Measurements from ENCODE around the gene PRSS1.

The PRSS1 gene

DNA sequence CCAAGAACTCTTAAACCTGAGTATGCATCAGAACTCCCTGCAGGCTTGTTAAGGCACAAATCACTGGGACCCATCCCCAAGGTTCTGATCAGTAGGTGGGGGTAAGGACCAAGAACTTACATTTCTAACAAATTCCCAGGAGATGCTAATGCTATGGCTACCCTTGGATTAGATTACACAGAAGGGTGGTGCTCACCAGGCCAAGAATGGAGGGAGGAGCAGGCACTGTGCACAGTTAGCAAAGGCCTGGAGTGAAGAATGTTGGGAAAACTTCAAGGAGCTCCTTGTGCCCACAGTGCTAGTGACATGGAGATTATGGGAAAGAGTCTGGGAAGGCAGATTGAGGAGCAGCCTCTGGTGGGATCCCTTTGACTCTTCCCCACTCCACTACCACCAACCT is 23.4 kb downstream of the PRSS1 start:
- in situ Hi-C loops (cut with MboI; ENCODE audit: low sequenced_read_pairs), result no loop called here

DNA sequence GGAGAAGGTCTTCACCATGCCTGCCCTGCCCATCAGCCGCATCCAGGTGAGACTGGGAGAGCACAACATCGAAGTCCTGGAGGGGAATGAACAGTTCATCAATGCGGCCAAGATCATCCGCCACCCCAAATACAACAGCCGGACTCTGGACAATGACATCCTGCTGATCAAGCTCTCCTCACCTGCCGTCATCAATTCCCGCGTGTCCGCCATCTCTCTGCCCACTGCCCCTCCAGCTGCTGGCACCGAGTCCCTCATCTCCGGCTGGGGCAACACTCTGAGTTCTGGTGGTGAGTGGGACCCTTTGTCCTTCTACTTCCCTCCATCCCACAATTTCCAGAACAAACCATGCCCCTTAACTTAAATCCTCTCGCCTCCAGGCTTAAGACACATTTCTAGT is 24.0 kb downstream of the PRSS1 start:
- in situ Hi-C loops (cut with MboI; ENCODE audit: low sequenced_read_pairs), result no loop called here

DNA sequence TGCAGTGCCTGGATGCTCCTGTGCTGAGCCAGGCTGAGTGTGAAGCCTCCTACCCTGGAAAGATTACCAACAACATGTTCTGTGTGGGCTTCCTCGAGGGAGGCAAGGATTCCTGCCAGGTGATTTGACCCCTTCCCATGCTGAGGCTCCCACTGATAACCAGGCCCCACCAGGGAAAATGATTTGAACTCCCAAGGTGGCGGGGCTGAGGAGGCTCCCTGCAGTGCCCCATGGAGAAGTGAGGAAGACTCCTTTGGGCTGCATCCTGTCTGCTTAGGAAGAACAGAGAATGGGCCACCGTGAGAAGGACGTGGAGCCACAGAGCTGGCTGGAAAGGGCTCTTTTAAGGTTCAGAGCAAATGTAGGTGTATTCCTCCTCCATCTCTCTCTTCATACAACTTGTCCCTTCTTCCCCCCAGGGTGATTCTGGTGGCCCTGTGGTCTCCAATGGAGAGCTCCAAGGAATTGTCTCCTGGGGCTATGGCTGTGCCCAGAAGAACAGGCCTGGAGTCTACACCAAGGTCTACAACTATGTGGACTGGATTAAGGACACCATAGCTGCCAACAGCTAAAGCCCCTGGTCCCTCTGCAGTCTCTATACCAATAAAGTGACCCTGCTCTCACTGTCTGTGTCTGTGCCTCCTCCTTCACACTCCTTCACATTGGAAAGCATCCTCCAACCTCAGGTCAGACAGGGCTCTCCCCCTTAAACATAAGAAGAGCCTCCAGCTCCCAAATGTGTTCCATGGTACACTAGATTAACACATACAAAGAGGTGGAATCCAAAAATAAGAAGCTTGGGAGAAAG is 24.9 kb downstream of the PRSS1 start:
- in situ Hi-C loops (cut with MboI; ENCODE audit: low sequenced_read_pairs), result no loop called here

DNA sequence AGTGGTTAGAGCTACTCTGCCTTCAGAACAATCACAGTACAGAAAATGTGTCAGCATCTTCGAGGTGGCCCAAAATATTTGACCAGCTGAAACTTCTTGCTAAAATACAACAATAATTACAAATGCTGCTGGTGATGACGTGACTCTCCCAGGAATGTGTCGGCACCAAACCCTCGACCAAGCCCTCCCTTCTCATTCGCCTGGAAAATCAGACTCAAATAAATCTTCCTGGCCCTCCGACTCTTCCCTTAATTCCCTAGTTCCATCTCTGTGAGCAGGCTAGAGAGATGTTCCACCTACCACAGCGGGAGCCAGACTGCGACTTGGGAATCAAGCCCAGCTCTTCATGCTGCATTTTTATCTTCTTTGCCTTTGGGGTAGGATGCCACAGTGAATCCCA is 25.6 kb downstream of the PRSS1 start:
- in situ Hi-C loops (cut with MboI; ENCODE audit: low sequenced_read_pairs), result loop anchor here (25.0 kb wide), 2 partner anchors 138 to 238 kb away; no protein-coding TSS in a partner anchor

DNA sequence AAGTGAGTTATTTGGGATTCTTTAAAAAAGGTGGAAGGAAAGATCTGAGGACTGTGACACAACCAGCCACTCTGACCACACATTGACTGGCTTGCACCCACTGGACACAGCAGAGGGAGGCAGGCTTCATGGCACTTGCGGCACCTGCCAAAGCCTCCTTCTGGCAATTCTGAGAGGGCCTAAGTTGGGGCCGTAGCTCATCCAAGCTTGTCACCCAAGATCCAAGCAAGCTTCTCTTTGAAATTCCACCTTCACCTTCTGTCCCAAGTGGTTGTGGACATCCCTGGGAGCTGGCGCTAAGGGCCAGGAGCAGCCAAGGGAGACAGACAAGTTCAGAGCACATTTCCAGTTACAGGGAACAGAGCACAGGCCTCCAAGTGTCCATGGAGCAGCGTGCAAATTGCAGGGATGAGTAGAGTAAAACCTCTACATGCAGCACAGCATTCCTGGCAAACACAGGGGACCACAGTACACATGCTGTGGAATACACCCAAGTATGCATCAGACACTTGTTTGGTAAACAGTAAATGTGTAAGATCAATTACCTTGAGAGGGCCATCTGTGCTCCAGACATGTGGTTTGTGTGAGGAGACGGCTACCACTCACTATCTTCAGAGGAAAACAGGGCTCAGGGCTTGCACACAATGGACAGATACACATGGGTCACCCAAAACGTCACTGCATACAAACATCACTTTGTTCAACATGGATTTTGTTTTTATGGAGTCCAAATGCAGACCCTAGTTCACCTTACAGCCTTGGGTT is 26.3 kb downstream of the PRSS1 start:
- in situ Hi-C loops (cut with MboI; ENCODE audit: low sequenced_read_pairs), result loop anchor here (25.0 kb wide), 2 partner anchors 138 to 238 kb away; no protein-coding TSS in a partner anchor

DNA sequence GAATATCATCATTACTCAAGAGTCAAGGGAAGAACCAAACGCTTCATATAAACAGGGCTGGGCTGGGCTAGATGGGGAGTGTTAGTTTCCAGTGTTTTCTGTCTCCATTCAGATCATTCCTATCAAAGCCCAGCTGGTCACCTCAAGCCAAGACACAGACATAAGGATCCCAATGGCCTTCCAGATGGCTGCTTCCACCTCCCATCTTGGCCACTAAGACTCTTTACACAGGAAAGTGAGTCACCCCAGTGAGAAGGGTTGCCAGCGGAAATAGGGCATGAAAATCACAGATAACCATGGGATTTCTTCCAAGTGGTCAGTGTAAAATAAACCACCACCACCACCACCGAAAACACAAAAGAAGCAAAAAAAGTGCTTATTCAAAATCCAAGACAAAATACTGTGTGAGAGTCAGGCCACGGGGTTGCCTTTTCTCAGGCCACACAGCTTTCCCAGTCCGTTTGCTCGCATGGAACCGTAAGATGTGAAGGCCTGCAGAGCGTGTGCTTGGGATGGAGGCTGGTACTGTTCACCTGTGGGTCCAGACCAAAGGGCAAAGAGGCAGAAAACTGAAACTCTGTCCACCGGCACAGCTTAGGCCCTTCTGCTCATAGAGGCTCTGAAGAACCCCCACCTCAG is 27.1 kb downstream of the PRSS1 start:
- in situ Hi-C loops (cut with MboI; ENCODE audit: low sequenced_read_pairs), result loop anchor here (25.0 kb wide), 2 partner anchors 139 to 239 kb away; no protein-coding TSS in a partner anchor

DNA sequence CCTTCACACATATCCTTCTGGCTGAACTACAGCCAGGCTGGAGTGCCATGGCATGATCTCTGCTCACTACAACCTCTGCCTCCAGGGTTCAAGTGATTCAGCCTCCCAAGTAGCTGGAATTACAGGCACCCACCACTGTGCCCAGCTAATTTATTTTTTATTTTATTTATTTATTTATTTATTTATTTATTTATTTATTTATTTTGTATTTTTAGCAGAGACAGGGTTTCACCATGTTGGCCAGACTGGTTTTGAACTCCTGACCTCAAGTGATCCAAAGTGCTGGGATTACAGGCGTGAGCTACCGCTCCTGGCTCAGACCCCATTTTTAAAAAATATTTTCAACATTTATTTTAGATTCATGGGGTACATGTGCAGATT is 27.6 kb downstream of the PRSS1 start:
- in situ Hi-C loops (cut with MboI; ENCODE audit: low sequenced_read_pairs), result loop anchor here (25.0 kb wide), 2 partner anchors 140 to 240 kb away; no protein-coding TSS in a partner anchor

DNA sequence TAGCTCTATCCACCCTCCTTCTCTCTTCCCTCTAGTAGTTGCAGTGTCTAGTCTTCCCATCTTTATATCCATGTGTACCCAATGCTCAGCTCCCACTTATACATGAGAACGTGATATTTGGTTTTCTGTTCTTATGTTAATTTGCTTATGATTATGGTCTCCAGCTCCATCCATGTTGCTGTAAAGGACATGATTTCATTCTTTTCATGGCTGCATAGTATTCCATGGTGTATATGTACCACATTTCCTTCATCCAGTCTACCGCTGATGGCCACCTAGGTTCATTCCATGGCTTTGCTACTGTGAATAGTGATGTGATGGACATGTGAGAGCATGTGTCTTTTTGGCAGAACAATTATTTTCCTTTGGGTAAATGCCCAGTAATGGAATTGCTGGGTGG is 28.0 kb downstream of the PRSS1 start:
- in situ Hi-C loops (cut with MboI; ENCODE audit: low sequenced_read_pairs), result loop anchor here (25.0 kb wide), 2 partner anchors 140 to 240 kb away; no protein-coding TSS in a partner anchor

DNA sequence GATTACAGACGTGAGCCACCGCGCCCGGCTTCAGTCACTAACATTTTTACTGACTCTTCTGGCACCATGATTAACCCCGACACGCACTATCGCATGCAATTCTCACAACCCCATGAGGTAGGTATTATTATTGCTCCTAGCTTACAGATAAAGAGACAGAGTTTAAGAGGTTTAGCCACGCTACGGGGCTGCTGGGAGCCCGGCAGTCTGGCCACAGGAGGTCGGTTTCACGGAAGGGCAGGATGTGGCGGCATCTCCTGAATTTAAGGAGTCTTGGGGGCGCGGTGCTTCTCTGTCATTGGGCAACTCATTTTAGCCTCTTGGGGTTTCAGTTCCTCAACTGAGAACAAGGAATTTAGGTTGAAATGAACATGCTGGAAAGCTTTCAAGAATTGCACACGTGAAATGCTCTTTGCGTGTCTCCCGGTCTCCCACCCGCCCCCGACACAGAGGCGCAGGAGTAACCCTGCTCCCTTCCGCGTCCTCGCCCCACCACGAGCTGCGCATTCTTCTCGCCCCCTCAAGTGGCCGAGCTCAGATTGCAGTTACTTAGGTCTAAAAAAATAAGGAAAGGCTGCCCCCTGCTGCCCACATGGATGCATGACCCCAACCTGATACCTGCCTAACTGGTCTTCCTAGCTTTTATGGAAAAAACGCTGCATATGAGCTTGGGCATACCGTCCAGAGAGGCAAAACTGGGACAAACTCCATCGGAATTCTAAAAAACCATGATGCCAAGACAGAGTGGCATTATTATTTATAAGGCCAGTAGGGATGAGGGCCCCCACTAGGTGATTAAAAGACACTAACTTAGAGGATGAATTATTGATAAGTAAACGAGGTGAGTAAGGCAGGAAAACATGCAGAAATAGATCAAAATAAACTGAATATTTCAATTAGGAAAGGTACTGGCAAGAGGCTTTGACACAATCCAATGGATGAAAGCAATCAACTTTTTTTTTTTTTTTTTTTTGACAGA is 33.9 kb downstream of the PRSS1 start:
- in situ Hi-C loops (cut with MboI; ENCODE audit: low sequenced_read_pairs), result loop anchor here (25.0 kb wide), 2 partner anchors 146 to 246 kb away; no protein-coding TSS in a partner anchor

DNA sequence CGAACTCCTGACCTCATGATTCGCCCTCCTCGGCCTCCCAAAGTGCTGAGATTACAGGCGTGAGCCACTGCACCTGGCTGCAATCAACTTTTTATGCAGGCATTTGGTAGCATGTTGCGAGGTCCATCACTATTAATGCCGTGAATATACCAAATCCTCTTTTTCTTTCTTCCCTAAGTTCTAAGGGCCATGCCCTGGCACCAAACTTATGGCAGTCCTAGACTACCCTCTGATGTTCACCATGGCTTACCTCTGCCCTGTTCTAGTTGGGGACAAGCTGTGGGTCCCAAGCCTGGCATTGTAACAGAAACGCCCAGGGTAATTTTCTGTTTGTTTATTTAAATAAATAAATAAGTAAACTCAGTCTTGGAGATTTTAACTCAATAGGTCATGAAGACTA is 34.8 kb downstream of the PRSS1 start:
- in situ Hi-C loops (cut with MboI; ENCODE audit: low sequenced_read_pairs), result loop anchor here (25.0 kb wide), 2 partner anchors 147 to 247 kb away; no protein-coding TSS in a partner anchor

DNA sequence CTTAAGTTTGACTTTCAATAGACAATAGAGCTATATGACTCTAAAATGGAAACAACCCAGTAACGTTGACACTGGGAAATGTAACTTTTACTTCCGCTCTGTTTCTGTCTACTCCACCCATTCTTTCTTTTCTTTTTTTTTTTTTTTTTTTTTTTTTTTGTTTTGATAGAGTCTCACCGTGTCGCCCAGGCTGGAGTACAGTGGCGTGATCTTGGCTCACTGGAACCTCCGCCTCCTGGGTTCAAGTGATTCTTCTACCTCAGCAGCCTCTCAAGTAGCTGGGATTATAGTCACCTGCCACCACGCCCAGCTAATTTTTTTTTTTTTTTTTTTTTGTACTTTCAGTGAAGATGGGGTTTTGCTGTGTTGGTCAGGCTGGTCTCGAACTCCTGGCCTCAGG is 35.4 kb downstream of the PRSS1 start:
- in situ Hi-C loops (cut with MboI; ENCODE audit: low sequenced_read_pairs), result loop anchor here (25.0 kb wide), 2 partner anchors 147 to 247 kb away; no protein-coding TSS in a partner anchor

DNA sequence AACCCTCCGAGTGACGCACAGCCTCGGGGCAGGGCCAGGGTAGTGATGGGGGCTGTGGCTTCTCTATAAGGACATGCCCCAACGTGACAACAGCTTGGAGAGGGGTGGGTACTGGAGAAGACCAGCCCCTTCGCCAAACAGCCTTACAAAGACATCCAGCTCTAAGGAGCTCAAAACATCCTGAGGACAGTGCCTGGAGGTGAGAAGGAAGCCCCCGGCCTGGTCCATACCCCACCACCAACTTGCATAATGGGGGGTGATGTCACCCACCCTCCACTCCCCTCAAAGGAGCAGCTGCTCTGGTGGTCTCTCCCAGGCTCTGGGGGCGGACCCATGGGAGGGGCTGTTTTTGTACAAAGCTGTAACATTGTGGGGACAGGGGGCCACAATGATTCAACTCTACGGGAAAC is 36.6 kb downstream of the PRSS1 start:
- in situ Hi-C loops (cut with MboI; ENCODE audit: low sequenced_read_pairs), result loop anchor here (25.0 kb wide), 2 partner anchors 149 to 249 kb away; no protein-coding TSS in a partner anchor

DNA sequence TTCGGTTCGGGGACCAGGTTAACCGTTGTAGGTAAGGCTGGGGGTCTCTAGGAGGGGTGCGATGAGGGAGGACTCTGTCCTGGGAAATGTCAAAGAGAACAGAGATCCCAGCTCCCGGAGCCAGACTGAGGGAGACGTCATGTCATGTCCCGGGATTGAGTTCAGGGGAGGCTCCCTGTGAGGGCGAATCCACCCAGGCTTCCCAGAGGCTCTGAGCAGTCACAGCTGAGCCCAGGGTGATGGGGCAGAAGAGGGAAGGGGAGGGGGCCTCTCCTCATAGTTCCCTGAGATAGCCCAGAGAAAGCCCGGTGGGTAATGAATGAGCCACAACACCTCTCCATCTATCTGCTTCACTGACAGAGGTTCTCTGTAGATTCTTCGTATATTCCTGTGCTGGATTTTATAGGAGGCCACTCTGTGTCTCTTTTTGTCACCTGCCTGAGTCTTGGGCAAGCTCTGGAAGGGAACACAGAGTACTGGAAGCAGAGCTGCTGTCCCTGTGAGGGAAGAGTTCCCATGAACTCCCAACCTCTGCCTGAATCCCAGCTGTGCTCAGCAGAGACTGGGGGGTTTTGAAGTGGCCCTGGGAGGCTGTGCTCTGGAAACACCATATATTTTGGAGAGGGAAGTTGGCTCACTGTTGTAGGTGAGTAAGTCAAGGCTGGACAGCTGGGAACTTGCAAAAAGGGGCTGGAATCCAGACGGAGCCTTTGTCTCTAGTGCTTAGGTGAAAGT is 37.9 kb downstream of the PRSS1 start:
- in situ Hi-C loops (cut with MboI; ENCODE audit: low sequenced_read_pairs), result loop anchor here (25.0 kb wide), 2 partner anchors 150 to 250 kb away; no protein-coding TSS in a partner anchor

DNA sequence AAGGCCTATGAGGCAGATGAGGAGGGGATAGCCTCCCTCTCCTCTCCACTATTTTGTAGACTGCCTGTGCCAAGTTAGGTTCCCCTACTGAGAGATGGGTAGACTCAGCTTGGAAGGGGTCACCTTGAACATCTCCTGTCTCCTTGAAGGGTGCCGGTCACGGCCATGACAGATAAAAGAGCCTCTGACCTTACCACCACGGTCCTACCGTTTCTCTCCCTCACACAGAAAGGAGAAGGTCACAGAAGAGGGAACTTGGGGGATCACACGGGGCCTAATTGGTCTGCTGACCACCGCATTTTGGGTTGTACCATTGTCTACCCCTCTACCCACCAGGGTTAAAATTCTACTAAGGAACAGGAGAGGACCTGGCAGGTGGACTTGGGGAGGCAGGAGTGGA is 38.5 kb downstream of the PRSS1 start:
- in situ Hi-C loops (cut with MboI; ENCODE audit: low sequenced_read_pairs), result loop anchor here (25.0 kb wide), 2 partner anchors 150 to 250 kb away; no protein-coding TSS in a partner anchor

DNA sequence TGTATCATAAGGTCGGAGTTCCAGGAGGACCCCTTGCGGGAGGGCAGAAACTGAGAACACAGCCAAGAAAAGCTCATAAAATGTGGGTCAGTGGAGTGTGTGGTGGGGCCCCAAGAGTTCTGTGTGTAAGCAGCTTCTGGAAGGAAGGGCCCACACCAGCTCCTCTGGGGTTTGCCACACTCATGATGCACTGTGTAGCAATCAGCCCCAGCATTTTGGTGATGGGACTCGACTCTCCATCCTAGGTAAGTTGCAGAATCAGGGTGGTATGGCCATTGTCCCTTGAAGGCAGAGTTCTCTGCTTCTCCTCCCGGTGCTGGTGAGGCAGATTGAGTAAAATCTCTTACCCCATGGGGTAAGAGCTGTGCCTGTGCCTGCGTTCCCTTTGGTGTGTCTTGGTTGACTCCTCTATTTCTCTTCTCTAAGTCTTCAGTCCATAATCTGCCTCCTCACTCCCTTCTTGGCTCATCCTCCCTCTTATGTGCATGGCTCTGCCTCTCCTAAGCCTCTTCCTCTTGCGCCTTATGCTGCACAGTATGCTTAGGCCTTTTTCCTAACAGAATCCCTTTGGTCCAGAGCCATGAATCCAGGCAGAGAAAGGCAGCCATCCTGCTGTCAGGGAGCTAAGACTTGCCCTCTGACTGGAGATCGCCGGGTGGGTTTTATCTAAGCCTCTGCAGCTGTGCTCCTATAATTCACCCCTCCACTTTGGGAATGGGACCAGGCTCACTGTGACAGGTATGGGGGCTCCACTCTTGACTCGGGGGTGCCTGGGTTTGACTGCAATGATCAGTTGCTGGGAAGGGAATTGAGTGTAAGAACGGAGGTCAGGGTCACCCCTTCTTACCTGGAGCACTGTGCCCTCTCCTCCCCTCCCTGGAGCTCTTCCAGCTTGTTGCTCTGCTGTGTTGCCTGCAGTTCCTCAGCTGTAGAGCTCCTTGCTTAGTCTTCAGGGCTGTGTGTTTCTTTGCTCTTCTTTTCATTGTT is 39.3 kb downstream of the PRSS1 start:
- in situ Hi-C loops (cut with MboI; ENCODE audit: low sequenced_read_pairs), result loop anchor here (25.0 kb wide), 2 partner anchors 151 to 251 kb away; no protein-coding TSS in a partner anchor

DNA sequence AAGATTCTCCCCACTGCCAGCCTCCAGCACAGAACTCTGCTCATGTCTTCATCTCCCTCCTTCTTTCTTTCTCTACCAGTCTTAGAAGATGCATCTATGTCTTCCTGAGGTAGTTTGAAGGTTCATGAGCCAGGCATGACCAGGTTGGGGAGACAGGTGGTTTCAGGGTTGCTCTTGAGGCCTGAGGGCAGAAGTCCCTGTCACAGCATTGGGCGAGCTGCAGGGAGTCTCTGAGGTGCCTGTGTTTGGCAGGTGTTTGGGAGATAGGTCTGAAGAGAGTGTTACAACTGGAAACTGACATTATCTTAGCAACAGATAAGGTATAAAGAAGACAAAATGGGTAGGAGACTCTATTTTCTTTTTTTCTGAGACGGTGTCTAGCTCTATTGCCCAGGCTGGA is 40.2 kb downstream of the PRSS1 start:
- in situ Hi-C loops (cut with MboI; ENCODE audit: low sequenced_read_pairs), result loop anchor here (25.0 kb wide), 2 partner anchors 152 to 252 kb away; no protein-coding TSS in a partner anchor

DNA sequence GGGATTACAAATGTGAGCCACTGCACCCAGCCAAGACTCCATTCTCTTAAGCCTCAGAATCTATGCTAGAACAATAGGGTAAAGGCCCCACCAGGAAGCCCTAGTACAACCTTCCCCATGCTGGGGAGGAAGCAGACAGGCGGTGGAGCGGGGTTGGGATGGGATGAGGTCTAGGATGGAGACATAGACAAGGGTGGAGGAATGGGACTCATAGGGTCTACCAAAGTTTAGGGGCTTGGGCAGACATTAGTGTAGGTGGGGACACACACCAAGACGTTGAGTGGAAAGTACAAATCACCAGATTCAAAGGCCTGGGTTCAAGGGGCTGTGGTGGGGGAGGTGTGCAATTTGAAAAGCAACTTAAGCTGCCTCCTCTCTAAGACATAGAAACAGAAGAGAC is 40.8 kb downstream of the PRSS1 start:
- in situ Hi-C loops (cut with MboI; ENCODE audit: low sequenced_read_pairs), result loop anchor here (25.0 kb wide), 2 partner anchors 153 to 253 kb away; no protein-coding TSS in a partner anchor
